22Rv1 (cell line): ENCODE data around the gene STRIP1.

Experiments
- ZFX ChIP-seq: fragments of 450-650 bp; IDR thresholded peaks from 2 replicates; pipeline ENCODE4 v1.6.1; 2017; ENCODE audit warnings: antibody characterized with exemption, borderline replicate concordance
- TF ChIP-seq, protein P1 (sequence below): fragments of 450-650 bp; IDR thresholded peaks from 2 replicates; pipeline ENCODE4 v1.5.1; 2017; ENCODE audit warnings: mild to moderate bottlenecking

- TF ChIP-seq, protein P1, sequence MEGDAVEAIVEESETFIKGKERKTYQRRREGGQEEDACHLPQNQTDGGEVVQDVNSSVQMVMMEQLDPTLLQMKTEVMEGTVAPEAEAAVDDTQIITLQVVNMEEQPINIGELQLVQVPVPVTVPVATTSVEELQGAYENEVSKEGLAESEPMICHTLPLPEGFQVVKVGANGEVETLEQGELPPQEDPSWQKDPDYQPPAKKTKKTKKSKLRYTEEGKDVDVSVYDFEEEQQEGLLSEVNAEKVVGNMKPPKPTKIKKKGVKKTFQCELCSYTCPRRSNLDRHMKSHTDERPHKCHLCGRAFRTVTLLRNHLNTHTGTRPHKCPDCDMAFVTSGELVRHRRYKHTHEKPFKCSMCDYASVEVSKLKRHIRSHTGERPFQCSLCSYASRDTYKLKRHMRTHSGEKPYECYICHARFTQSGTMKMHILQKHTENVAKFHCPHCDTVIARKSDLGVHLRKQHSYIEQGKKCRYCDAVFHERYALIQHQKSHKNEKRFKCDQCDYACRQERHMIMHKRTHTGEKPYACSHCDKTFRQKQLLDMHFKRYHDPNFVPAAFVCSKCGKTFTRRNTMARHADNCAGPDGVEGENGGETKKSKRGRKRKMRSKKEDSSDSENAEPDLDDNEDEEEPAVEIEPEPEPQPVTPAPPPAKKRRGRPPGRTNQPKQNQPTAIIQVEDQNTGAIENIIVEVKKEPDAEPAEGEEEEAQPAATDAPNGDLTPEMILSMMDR: no peak
- TF ChIP-seq ZFX: no peak
Measured at GRCh38 chr1:110067479-110067892, 33.1 kb downstream of the STRIP1 start.
